ENCODE data around the gene FAM219B.
"Not testable (repeated sequence)": the region's sequence is repeated elsewhere in the genome, so short reads cannot be mapped to it uniquely, and the experiment has no call there.

Gene FAM219B

DNA sequence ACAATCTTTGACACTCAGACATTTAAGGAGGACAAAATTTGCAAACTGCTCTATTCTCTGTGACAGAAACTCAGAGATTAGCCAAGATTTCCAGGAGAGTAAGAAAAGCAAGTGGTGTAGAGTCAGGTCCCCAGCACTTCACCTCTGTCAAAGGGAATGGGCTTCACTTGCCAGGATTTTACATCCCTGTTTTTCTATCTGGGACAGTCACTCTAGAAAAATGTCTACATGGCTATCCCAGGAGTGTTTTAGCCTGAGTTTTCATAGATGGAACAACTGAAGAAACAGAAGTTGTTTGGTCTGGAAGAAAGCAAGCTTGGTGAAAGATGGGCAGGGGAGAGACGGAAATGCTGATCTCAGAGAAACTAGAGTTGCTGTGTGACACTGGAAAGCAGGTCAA lies 3.0 kb downstream of the FAM219B start:
- DNase-seq (ENCODE audit: low read depth): no peak
- no peak overlapping the region for H3K4me3 ChIP-seq (replicated peaks; ENCODE audit: low read depth, low read length)
- TF ChIP-seq, protein P1, sequence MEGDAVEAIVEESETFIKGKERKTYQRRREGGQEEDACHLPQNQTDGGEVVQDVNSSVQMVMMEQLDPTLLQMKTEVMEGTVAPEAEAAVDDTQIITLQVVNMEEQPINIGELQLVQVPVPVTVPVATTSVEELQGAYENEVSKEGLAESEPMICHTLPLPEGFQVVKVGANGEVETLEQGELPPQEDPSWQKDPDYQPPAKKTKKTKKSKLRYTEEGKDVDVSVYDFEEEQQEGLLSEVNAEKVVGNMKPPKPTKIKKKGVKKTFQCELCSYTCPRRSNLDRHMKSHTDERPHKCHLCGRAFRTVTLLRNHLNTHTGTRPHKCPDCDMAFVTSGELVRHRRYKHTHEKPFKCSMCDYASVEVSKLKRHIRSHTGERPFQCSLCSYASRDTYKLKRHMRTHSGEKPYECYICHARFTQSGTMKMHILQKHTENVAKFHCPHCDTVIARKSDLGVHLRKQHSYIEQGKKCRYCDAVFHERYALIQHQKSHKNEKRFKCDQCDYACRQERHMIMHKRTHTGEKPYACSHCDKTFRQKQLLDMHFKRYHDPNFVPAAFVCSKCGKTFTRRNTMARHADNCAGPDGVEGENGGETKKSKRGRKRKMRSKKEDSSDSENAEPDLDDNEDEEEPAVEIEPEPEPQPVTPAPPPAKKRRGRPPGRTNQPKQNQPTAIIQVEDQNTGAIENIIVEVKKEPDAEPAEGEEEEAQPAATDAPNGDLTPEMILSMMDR (IDR thresholded peaks at IDR 0.05; ENCODE audit: low read length, missing control alignments): no peak

DNA sequence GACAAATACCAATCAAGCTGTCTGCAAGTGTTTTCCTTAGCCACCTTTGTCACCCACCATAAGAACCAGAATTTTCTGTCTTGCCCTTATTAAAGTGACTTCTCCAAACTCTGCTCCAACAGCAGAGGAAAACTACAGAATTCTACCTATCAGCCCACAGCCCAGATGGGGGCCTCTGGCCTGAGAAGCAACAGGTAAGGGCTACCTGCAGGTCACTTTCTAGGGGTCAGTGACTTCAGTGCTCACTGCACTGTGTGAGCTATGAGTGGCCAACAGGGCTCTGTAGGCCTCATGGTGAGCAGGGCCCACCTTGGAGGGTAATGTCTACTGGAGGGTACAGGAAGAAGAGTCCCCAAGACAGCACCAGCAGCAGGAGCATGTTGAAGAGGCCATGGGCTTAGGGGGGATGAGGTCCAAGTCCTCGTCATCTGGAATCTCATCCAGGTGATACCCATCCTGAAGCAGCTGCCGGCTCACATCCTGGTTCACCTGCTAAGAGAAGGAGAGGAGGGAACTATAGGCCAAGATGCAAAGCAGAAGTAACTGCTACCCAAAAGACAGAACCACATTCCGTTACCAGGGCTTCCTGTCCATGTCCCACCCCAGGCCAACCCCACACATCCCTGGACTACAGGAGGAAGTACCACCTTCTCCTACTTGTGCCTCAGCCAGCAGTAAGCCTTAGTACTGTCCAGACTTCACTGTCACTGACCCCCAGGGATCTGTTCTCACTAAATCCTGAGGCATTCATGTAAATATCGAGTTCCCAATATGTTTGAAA lies 4.2 kb downstream of the FAM219B start:
- TF ChIP-seq, protein P1 (IDR thresholded peaks at IDR 0.05; ENCODE audit: low read length, missing control alignments): no peak
- no peak overlapping the region for H3K4me3 ChIP-seq (replicated peaks; ENCODE audit: low read depth, low read length)
- no peak for DNase-seq (ENCODE audit: low read depth)

DNA sequence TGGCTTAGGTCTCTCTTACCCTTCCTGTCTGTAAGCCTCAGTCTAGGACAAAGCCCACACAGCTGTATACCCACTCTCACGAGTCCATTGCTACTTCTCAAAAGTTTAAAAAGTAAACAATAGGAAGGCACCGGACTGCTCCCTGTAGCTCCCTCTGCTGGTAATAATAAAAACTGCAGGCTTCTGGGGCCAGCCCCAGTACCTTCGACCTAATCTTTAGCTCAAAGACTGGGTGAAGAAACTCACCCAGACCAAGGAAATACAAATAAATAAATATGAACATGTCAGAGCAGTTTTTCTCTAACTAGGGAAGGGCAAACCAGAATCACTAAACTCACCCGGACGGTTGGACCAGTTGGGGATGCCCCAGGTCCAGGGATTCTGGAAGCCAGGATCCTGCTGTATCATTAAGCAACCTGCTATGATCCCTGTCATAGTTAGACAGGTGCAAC lies 5.0 kb downstream of the FAM219B start:
- TF ChIP-seq, protein P1 (IDR thresholded peaks at IDR 0.05; ENCODE audit: low read length, missing control alignments): peak; percentile 81
- DNase-seq (ENCODE audit: low read depth): peak; percentile 67
- no peak overlapping the region for H3K4me3 ChIP-seq (replicated peaks; ENCODE audit: low read depth, low read length)

DNA sequence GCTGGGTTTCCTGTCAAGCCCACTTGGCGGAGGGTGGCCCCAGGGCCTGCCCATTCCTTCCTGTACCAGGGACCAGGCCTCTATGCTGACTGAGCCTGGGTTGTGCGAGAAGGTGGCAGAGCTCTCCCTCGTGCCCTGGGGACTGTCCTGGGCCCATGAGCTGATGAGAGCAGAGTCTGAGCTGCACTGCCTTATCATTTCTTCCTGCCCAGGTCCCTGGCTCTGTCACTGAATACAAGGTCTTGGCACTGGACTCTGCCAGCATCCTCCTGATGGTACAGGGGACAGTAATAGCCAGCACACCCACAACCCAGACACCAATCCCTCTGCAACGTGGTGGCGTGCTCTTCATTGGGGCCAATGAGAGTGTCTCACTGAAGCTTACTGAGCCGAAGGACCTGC lies 9.3 kb downstream of the FAM219B start:
- no peak for DNase-seq (ENCODE audit: low read depth)
- TF ChIP-seq, protein P1 (IDR thresholded peaks at IDR 0.05; ENCODE audit: low read length, missing control alignments): no peak

DNA sequence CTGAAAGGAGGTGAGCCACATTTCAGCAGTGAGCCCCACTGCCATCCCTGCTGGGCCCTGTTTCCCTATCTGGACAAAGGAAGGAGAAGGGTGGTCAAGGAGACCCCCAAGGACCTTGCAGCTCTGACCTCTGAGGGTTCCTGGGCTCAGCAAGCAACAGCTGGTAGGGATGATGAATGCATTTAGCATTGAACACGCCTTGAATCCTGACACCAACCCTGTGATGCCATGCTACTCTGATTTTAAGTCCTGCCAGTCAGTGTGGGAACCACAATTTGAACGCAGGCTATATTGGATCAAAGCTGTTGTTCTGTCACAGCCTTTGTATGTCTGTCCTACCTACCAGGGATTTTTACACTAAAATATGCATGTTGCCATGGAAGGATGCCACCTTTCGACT lies 10.3 kb downstream of the FAM219B start:
- no peak for DNase-seq (ENCODE audit: low read depth)
- TF ChIP-seq, protein P1 (IDR thresholded peaks at IDR 0.05; ENCODE audit: low read length, missing control alignments): no peak
- H3K4me3 ChIP-seq (replicated peaks; ENCODE audit: low read depth, low read length): no peak overlapping the region

More for the DNA sequence above, 9.3 kb downstream of the FAM219B start:
- no peak overlapping the region for H3K4me3 ChIP-seq (replicated peaks; ENCODE audit: low read depth, low read length)

DNA sequence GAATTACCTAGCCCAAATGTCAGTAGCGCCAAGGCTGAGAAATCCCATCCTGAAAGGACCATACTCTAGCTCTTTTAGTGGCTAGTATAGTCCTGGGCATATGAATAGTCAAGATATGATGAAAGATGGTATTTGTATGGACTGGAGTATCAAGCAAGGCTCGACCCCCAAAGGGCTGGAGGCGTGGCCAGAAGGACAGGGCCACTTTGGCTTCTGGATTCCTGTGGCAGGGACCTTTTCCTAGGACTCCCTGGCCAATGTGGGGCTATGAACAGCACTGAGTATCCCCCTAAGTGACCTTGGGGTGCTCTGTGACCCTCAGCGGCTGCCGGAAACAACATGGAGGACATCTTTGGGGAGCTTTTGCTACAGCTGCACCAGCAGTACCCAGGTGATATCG lies 10.8 kb downstream of the FAM219B start:
- no peak overlapping the region for H3K4me3 ChIP-seq (replicated peaks; ENCODE audit: low read depth, low read length)
- no peak for DNase-seq (ENCODE audit: low read depth)
- TF ChIP-seq, protein P1 (IDR thresholded peaks at IDR 0.05; ENCODE audit: low read length, missing control alignments): no peak

DNA sequence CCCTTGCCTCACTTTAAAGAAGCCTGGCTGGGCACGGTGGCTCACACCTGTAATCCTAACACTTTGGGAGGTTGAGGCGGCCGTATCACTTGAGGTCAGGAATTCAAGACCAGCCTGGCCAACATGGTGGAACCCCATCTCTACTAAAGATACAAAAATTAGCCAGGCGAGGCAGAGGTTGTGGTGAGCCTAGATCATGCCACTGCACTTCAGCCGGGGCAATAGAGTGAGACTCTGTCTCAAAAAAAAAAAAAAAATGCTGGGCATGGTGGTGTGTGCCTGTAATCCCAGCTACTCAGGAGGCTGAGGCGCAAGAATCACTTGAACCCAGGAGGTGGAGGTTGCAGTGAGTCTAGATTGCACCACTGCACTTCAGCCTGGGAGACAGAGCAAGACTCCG lies 12.3 kb downstream of the FAM219B start:
- not testable (repeated sequence) for H3K4me3 ChIP-seq (replicated peaks; ENCODE audit: low read depth, low read length); DNase-seq (ENCODE audit: low read depth)
